Prostate gland (tissue), 2 donors: ENCODE results near the gene IARS1.

Experiments used
- POLR2AphosphoS5 ChIP-seq: sonication (generic); formaldehyde crosslinking; IDR thresholded peaks from one replicate; pipeline ENCODE4 v1.6.1; 2017; ENCODE audit warnings: antibody characterized with exemption
- TF ChIP-seq, protein P1 (sequence below), 4 experiments: fragments of 200-600 bp in 2 of 4; fragments of 450-650 bp in 2 of 4; sonication (generic) in 2 of 4; IDR thresholded peaks; 1 replicate in 3 of 4; 2 replicates in 1 of 4; pipeline ENCODE4 v1.5.1; 2016 to 2019; ENCODE audit warnings: antibody characterized with exemption in 4 of 4, mild to moderate bottlenecking in 2 of 4, moderate library complexity in 2 of 4

DNA sequence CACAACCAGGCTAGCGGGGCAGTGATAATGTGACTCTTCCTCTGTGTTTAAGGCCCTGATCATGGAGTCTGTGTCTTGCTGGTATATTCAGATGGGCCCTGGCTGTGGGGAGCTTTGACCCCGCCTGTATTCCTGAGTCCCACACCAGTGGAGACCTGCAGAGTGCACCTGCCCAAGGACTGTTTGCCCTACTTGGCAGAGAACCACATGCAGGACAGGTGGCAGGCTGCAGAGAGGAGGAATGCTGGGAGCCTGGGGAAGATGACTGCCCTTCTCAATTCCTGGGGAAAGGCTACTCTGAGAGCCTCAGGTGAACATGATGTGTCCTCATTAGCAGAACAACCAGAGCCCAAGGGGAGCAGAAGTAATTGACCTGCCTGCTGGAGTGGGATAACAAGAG lies 36.2 kb downstream of the IARS1 start:
- TF ChIP-seq, protein P1, sequence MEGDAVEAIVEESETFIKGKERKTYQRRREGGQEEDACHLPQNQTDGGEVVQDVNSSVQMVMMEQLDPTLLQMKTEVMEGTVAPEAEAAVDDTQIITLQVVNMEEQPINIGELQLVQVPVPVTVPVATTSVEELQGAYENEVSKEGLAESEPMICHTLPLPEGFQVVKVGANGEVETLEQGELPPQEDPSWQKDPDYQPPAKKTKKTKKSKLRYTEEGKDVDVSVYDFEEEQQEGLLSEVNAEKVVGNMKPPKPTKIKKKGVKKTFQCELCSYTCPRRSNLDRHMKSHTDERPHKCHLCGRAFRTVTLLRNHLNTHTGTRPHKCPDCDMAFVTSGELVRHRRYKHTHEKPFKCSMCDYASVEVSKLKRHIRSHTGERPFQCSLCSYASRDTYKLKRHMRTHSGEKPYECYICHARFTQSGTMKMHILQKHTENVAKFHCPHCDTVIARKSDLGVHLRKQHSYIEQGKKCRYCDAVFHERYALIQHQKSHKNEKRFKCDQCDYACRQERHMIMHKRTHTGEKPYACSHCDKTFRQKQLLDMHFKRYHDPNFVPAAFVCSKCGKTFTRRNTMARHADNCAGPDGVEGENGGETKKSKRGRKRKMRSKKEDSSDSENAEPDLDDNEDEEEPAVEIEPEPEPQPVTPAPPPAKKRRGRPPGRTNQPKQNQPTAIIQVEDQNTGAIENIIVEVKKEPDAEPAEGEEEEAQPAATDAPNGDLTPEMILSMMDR (IDR thresholded peaks at IDR 0.05), result no peak
- TF ChIP-seq POLR2AphosphoS5, result no peak
